Stimulated activated CD4-positive, alpha-beta T cell treated with anti-CD3 and anti-CD28 coated beads, Interleukin-12 subunit alpha, Interleukin-12 subunit beta, amount 100 ng/mL, for 4 hours (primary cell): Measurements from ENCODE around the gene CCDC15.

ENCODE experiments used
- DNase-seq: peaks from one replicate; pipeline ENCODE4 v3.0.0-alpha.2; 2020

Gene CCDC15

GRCh38 chr11:125070699-125071254, 116.8 kb downstream of the CCDC15 start:
- DNase-seq: no peak

- DNase-seq: no peak
These were observed 117.4 kb downstream of the CCDC15 start for GRCh38 chr11:125071435-125071834.

GRCh38 chr11:125071846-125072217, 117.8 kb downstream of the CCDC15 start:
- no peak for DNase-seq

- no peak for DNase-seq
These were observed 118.4 kb downstream of the CCDC15 start for GRCh38 chr11:125072218-125072960.

GRCh38 chr11:125072961-125073590, 119.1 kb downstream of the CCDC15 start:
- no peak for DNase-seq

GRCh38 chr11:125073616-125074483, 119.8 kb downstream of the CCDC15 start:
- no peak for DNase-seq

- no peak for DNase-seq
These were observed 120.7 kb downstream of the CCDC15 start for GRCh38 chr11:125074511-125075241.

GRCh38 chr11:125075242-125075625, 121.2 kb downstream of the CCDC15 start:
- no peak for DNase-seq

- no peak for DNase-seq
These were observed 121.9 kb downstream of the CCDC15 start for GRCh38 chr11:125075900-125076317.

- no peak for DNase-seq
These were observed 122.5 kb downstream of the CCDC15 start for GRCh38 chr11:125076378-125076945.

GRCh38 chr11:125078016-125078415, 124.0 kb downstream of the CCDC15 start:
- no peak for DNase-seq

- no peak for DNase-seq
These were observed 124.6 kb downstream of the CCDC15 start for GRCh38 chr11:125078516-125079140.

- DNase-seq: no peak
These were observed 125.3 kb downstream of the CCDC15 start for GRCh38 chr11:125079151-125079877.

- no peak for DNase-seq
These were observed 126.0 kb downstream of the CCDC15 start for GRCh38 chr11:125079878-125080530.

- DNase-seq: no peak
These were observed 126.5 kb downstream of the CCDC15 start for GRCh38 chr11:125080531-125080911.

GRCh38 chr11:125081098-125081798, 127.2 kb downstream of the CCDC15 start:
- DNase-seq: no peak

- no peak for DNase-seq
These were observed 128.0 kb downstream of the CCDC15 start for GRCh38 chr11:125082040-125082439.

GRCh38 chr11:125082611-125083311, 128.8 kb downstream of the CCDC15 start:
- DNase-seq: no peak
